PFSK-1 (cell line): ENCODE results near the gene ACAP3.

Experiments used
- FOXP2 ChIP-seq: optimal IDR thresholded peaks from 2 replicates; pipeline ENCODE3; 2011; ENCODE audit warnings: borderline replicate concordance, control low read depth, inconsistent platforms; ENCODE audit not compliant: insufficient read depth; ENCODE audit errors: extremely low read length, extremely low read depth
- POLR2AphosphoS5 ChIP-seq: IDR thresholded peaks from 2 replicates; pipeline ENCODE4 v1.6.1; 2012; ENCODE audit warnings: low read depth, mild to moderate bottlenecking, control low read depth, low read length, moderate library complexity
- REST ChIP-seq, 2 experiments: IDR thresholded peaks; 2 replicates each; pipeline versions ENCODE4 v1.6.1 to v1.8.0; 2011 to 2012; ENCODE audit warnings: low read depth in 2 of 2, low read length in 2 of 2, control low read depth in 1 of 2, inconsistent platforms in 1 of 2, mild to moderate bottlenecking in 1 of 2, moderate library complexity in 1 of 2; ENCODE audit not compliant: insufficient read depth in 1 of 2
- SIN3A ChIP-seq: IDR thresholded peaks from 2 replicates; pipeline ENCODE4 v1.6.1; 2012; ENCODE audit warnings: mild to moderate bottlenecking, low read length, moderate library complexity, borderline replicate concordance; ENCODE audit not compliant: insufficient read depth
- TAF1 ChIP-seq: IDR thresholded peaks from 2 replicates; pipeline ENCODE4 v1.6.1; 2012; ENCODE audit warnings: low read length, control low read depth, borderline replicate concordance; ENCODE audit not compliant: insufficient read depth

ACAP3 gene

GRCh38 chr1:1320666-1321448 is 13.1 kb upstream of the ACAP3 start:
- TF ChIP-seq REST (IDR thresholded peaks at IDR 0.05; ENCODE audit: insufficient read depth in 1 of 2, low read depth in 2 of 2, low read length in 2 of 2) (no peak), POLR2AphosphoS5 (no peak), FOXP2 (no peak), TAF1 (no peak), SIN3A (no peak)

- TF ChIP-seq REST (IDR thresholded peaks at IDR 0.05; ENCODE audit: insufficient read depth in 1 of 2, low read depth in 2 of 2, low read length in 2 of 2) = no peak
- no peak for TF ChIP-seq SIN3A
- no peak for TF ChIP-seq FOXP2
- no peak for TF ChIP-seq TAF1
- TF ChIP-seq POLR2AphosphoS5 = no peak
These were observed 11.9 kb upstream of the ACAP3 start for GRCh38 chr1:1319646-1319941.

- TF ChIP-seq FOXP2 (no peak), SIN3A (no peak), REST (IDR thresholded peaks at IDR 0.05; ENCODE audit: insufficient read depth in 1 of 2, low read depth in 2 of 2, low read length in 2 of 2) (no peak)
These were observed 11.3 kb upstream of the ACAP3 start for GRCh38 chr1:1318777-1319645.

- no peak for TF ChIP-seq POLR2AphosphoS5
- TF ChIP-seq SIN3A = no peak
- TF ChIP-seq TAF1 = no peak
- no peak for TF ChIP-seq REST (IDR thresholded peaks at IDR 0.05; ENCODE audit: insufficient read depth in 1 of 2, low read depth in 2 of 2, low read length in 2 of 2)
- no peak for TF ChIP-seq FOXP2
These were observed 10.5 kb upstream of the ACAP3 start for GRCh38 chr1:1318131-1318652.
